Transverse colon (tissue), 4 donors: Measurements from ENCODE around the gene OLR1. TPM values are rescaled to one million over a fixed set of nuclear protein-coding genes. Genes with fewer than 3 reads are reported as not detected.
"Not testable (repeated sequence)": the region's sequence is repeated elsewhere in the genome, so short reads cannot be mapped to it uniquely, and the experiment has no call there.

Source experiments
- DNase-seq: peaks from one replicate; pipeline ENCODE4 v3.0.0-alpha.2; 2019
- H3K27ac ChIP-seq, 4 donors: fragments of 200-600 bp; sonication (generic); 2 replicates each; pipeline ENCODE4 v1.5.1; 2016 to 2018; ENCODE audit warnings: inconsistent platforms in 4 of 4
- H3K27me3 ChIP-seq: fragments of 200-600 bp; sonication (generic); 2 replicates; pipeline ENCODE4 v1.5.1; 2017; ENCODE audit warnings: inconsistent platforms
- H3K36me3 ChIP-seq, 4 donors: fragments of 200-600 bp; sonication (generic); 2 replicates each; pipeline ENCODE4 v1.5.1; 2017 to 2019; ENCODE audit warnings: inconsistent platforms in 4 of 4
- H3K4me1 ChIP-seq, 4 donors: fragments of 200-600 bp; sonication (generic); 2 replicates each; pipeline ENCODE4 v1.5.1; 2017 to 2020; ENCODE audit warnings: inconsistent platforms in 4 of 4
- H3K4me3 ChIP-seq, 4 donors: fragments of 200-600 bp; sonication (generic); 1 replicate in 1 of 4; 2 replicates in 3 of 4; pipeline versions ENCODE4 v1.5.1 to v1.6.1; 2017 to 2019; ENCODE audit warnings: inconsistent platforms in 4 of 4
- H3K9me3 ChIP-seq, 2 donors: fragments of 200-600 bp; sonication (generic); 2 replicates each; pipeline ENCODE4 v1.5.1; 2017 to 2019; ENCODE audit warnings: inconsistent platforms in 2 of 2
- EP300 ChIP-seq: sonication (generic); formaldehyde crosslinking; IDR thresholded peaks from one replicate; pipeline ENCODE4 v1.6.1; 2017; ENCODE audit warnings: antibody characterized with exemption, low read depth
- POLR2A ChIP-seq: fragments of 450-650 bp; IDR thresholded peaks from one replicate; pipeline ENCODE4 v1.6.1; 2016; ENCODE audit warnings: antibody characterized with exemption, mild to moderate bottlenecking, moderate library complexity
- POLR2AphosphoS5 ChIP-seq, 3 donors: sonication (generic); formaldehyde crosslinking; IDR thresholded peaks; one replicate each; pipeline ENCODE4 v1.6.1; 2016; ENCODE audit warnings: antibody characterized with exemption in 3 of 3
- WGBS, 2 donors: methylation state at CpG; one replicate each; pipeline ENCODE4 v1.1.5; 2018; ENCODE audit warnings: low coverage in 1 of 2; 5-methylcytosine and 5-hydroxymethylcytosine counted together
- in situ Hi-C, 4 donors: fragments of 200-750 bp; cut with MboI; loops; one replicate each; pipeline versions ENCODE4 v1.15.0 to v1.15.1; 2017; ENCODE audit warnings: low sequenced_read_pairs in 3 of 4, low pct_ligation_motif_present in 1 of 4, low pct_unique_long_range_greater_than_20kb in 1 of 4
- intact Hi-C: fragments of 100-400 bp; cut with DNase I; formaldehyde crosslinking; loops from one replicate; pipeline ENCODE4 v1.15.1; 2023; ENCODE audit warnings: low total_unique reads
- total RNA-seq, 4 donors: library from RNA; depleted of rRNA; stranded (reverse); fragments of >200 nt; gene quantifications; one replicate each; pipeline ENCODE4 v1.1.0, GENCODE V29; 2016
- TF ChIP-seq, protein P1 (sequence below), 5 experiments: fragments of 200-600 bp in 3 of 5; fragments of 450-650 bp in 2 of 5; sonication (generic) in 3 of 5; IDR thresholded peaks; 1 replicate in 2 of 5; 2 replicates in 3 of 5; pipeline ENCODE4 v1.5.1; 2016 to 2017; ENCODE audit warnings: antibody characterized with exemption in 5 of 5, inconsistent platforms in 3 of 5, mild to moderate bottlenecking in 2 of 5, moderate library complexity in 1 of 5

OLR1 gene
- total RNA-seq, 4 donors from 2014 or later: 0.96 TPM; not detected in 3

DNA sequence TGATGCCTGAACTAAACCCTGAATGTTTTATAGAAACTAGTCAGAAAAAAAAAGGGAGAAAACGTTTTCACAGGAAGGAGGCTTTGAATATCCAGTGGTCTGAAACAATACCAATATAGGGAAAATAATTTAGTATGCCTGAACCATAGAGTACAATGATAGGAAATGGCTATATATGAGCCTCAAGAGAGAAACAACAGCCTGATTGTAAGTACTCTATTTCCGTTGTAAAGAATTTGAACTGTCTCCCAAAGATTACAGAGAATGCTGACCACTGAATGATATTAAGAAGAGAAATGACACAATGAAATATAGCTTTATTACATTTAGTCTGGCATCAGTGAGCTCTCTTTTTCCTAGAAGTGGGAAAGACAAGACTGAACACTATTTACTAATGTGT lies 35.2 kb upstream of the OLR1 start:
- Histone ChIP-seq H3K9me3 (no peaks in the 10 kb centered on the region), H3K27ac (no peak overlapping the region), H3K4me3 (no peak overlapping the region), H3K36me3 (no peaks in the 10 kb centered on the region), H3K27me3 (no peaks in the 10 kb centered on the region), H3K4me1 (peaks cover 0 to 5% (median 1%) of the 10 kb centered on the region in 4 donors)
- WGBS, 2 donors: 46 to 48% methylated on average over 2 of the region's 2 CpGs
- intact Hi-C loops (loop anchor here (10.0 kb wide), 1 partner anchor 1092 kb away; the partner anchor contains the start of gene A2M), in situ Hi-C loops (no loop called here)
- DNase-seq: no peak
- no peak for TF ChIP-seq EP300
- TF ChIP-seq POLR2A: no peak
- TF ChIP-seq POLR2AphosphoS5 (IDR thresholded peaks at IDR 0.05): no peak
- TF ChIP-seq, protein P1, sequence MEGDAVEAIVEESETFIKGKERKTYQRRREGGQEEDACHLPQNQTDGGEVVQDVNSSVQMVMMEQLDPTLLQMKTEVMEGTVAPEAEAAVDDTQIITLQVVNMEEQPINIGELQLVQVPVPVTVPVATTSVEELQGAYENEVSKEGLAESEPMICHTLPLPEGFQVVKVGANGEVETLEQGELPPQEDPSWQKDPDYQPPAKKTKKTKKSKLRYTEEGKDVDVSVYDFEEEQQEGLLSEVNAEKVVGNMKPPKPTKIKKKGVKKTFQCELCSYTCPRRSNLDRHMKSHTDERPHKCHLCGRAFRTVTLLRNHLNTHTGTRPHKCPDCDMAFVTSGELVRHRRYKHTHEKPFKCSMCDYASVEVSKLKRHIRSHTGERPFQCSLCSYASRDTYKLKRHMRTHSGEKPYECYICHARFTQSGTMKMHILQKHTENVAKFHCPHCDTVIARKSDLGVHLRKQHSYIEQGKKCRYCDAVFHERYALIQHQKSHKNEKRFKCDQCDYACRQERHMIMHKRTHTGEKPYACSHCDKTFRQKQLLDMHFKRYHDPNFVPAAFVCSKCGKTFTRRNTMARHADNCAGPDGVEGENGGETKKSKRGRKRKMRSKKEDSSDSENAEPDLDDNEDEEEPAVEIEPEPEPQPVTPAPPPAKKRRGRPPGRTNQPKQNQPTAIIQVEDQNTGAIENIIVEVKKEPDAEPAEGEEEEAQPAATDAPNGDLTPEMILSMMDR (IDR thresholded peaks at IDR 0.05): no peak

DNA sequence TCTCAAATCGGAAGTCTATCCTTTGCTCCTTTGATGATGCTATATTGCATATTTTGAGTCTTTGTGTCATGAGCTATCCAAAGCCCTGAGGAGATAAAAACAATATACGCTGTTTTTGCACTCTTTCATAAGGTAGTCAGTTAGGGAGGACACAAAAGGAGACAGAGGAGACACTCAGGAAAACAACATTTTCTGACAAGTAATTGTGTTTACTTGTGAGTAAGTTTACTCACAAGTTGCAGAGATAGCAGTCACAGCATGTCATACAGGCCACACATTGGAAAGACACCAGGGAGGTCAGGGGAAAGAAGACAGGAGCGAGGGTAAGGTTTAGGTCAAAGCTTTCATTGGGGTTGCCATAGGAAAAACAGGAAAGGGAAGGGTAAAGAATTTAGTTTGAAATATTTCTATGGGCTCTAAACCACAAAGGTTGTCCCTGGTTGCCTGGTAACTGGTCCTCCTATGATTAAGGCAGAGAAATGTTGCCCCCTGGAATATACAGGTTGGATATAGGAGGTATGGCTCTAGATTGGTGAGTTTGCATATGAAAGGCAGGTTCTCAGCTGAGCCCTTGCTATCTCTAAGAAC lies 33.4 kb upstream of the OLR1 start:
- in situ Hi-C loops: no loop called here
- 87 to 92% methylated on average over 3 of the region's 3 CpGs for WGBS, 2 donors
- H3K4me3 ChIP-seq: no peak overlapping the region
- H3K9me3 ChIP-seq: no peaks in the 10 kb centered on the region
- H3K27me3 ChIP-seq: no peaks in the 10 kb centered on the region
- no peak overlapping the region for H3K27ac ChIP-seq
- DNase-seq: no peak
- H3K4me1 ChIP-seq: no peaks in the 10 kb centered on the region
- no peaks in the 10 kb centered on the region for H3K36me3 ChIP-seq
- intact Hi-C loops: loop anchor here (10.0 kb wide), 1 partner anchor 1091 kb away; the partner anchor contains the start of gene A2M
- TF ChIP-seq, protein P1 (IDR thresholded peaks at IDR 0.05): no peak
- no peak for TF ChIP-seq POLR2AphosphoS5 (IDR thresholded peaks at IDR 0.05)

DNA sequence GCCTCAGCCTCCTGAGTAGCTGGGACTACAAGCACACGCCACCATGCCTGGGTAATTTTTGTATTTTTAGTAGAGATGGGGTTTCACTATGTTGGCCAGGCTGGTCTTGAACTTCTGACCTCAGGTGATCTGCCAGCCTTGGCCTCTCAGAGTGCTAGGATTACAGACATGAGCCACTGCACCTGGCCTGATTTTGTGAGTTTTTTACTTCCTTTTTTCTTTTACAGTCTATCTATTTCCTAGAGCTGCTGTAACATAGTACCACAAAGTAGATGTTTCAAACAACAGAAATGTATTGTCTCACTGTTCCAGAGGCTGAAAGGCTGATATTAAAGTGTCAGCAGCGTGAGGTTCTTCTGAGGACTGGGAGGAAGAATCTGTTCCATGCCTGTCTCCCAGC lies 32.6 kb upstream of the OLR1 start:
- H3K9me3 ChIP-seq, H3K4me1 ChIP-seq, H3K27ac ChIP-seq, H3K36me3 ChIP-seq, in situ Hi-C loops, H3K4me3 ChIP-seq, DNase-seq, H3K27me3 ChIP-seq: not testable (repeated sequence)
- intact Hi-C loops: loop anchor here (10.0 kb wide), 1 partner anchor 1090 kb away; the partner anchor contains the start of gene A2M
- 86% methylated on average over 2 of the region's 2 CpGs; no CpG with 5 or more reads in 1 of the 2 donors for WGBS, 2 donors

DNA sequence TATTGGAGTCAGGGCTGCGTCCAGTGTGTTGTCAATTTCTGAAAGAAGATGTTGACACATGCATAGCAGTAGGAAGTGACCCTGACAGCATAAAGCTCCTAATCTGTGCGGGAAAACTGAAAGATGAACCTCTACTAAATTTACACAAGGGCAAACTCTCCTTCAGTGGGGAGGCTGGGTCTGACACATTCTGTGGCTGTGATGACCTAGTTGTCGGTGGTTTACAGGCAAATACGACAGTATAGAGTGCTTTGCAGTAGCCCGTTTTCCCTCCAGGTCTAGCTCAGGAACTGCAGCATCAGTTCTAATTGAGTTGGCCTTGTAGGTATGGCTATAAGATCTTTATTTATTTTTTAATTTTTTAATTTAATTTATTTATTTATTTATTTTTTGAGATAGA lies 25.9 kb upstream of the OLR1 start:
- Histone ChIP-seq H3K4me3 (no peak overlapping the region), H3K4me1 (no peaks in the 10 kb centered on the region), H3K9me3 (no peaks in the 10 kb centered on the region), H3K36me3 (no peaks in the 10 kb centered on the region), H3K27ac (no peak overlapping the region), H3K27me3 (peaks cover 4% of the 10 kb centered on the region)
- DNase-seq: no peak
- in situ Hi-C loops: no loop called here
- whole genome bisulfite sequencing, 2 donors: 72 to 76% methylated on average over 3 to 5 of the region's 5 CpGs
- TF ChIP-seq POLR2A: no peak
- TF ChIP-seq, protein P1 (IDR thresholded peaks at IDR 0.05): no peak
- TF ChIP-seq POLR2AphosphoS5 (IDR thresholded peaks at IDR 0.05): no peak
- no peak for TF ChIP-seq EP300
- intact Hi-C loops: no loop called here

DNA sequence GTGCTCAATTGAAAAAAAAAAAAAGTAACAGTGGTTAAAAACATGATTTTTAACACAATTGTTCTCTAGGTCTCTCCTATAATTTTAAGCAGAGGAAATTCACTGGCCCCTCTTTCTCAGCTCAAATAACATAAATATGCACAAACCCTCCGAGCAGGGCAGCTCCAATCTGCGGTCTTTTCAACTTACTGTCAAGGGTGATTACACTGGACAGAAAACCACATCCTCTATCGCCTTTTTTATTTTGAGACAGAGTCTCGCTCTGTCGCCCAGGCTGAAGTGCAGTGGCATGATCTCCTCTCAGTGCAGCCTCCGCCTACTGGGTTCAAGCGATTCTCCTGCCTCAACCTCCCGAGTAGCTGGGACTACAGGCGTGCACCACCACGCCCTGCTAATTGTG lies 24.3 kb upstream of the OLR1 start:
- TF ChIP-seq, protein P1 (IDR thresholded peaks at IDR 0.05): no peak
- TF ChIP-seq POLR2A (no peak), EP300 (no peak)
- in situ Hi-C loops: no loop called here
- no peaks in the 10 kb centered on the region for H3K36me3 ChIP-seq
- intact Hi-C loops: no loop called here
- DNase-seq: no peak
- no peaks in the 10 kb centered on the region for H3K9me3 ChIP-seq
- no peak overlapping the region for H3K4me3 ChIP-seq
- 69% methylated on average over 10 of the region's 10 CpGs; no CpG with 5 or more reads in 1 of the 2 donors for WGBS, 2 donors
- no peaks in the 10 kb centered on the region for H3K4me1 ChIP-seq
- peaks cover 4% of the 10 kb centered on the region for H3K27me3 ChIP-seq
- no peak overlapping the region for H3K27ac ChIP-seq
